Breast epithelium (tissue), 4 donors: ENCODE measurements around the gene GABRD. TPM values are rescaled to one million over a fixed set of nuclear protein-coding genes. Genes with fewer than 3 reads are reported as not detected.

Experiments used
- DNase-seq, 2 donors: peaks; one replicate each; pipeline ENCODE4 v3.0.0-alpha.2; 2019; ENCODE audit warnings: low spot score in 2 of 2
- H3K27ac ChIP-seq, 2 donors: fragments of 200-600 bp; sonication (generic) in 1 of 2; one replicate each; pipeline ENCODE4 v1.5.1; 2016 to 2019; ENCODE audit warnings: mild to moderate bottlenecking in 1 of 2
- H3K27me3 ChIP-seq, 2 donors: fragments of 200-600 bp; sonication (generic) in 1 of 2; one replicate each; pipeline versions ENCODE4 v1.5.1 to v1.6.0; 2017 to 2019; ENCODE audit warnings: control low read depth in 1 of 2, mild to moderate bottlenecking in 1 of 2
- H3K36me3 ChIP-seq: fragments of 200-600 bp; one replicate; pipeline ENCODE4 v1.5.1; 2019
- H3K4me1 ChIP-seq, 2 donors: fragments of 200-600 bp; sonication (generic); one replicate each; pipeline ENCODE4 v1.5.1; 2016 to 2019; ENCODE audit warnings: control low read depth in 1 of 2
- H3K4me3 ChIP-seq, 3 donors: fragments of 200-600 bp; sonication (generic); 1 replicate in 2 of 3; 2 replicates in 1 of 3; pipeline ENCODE4 v1.5.1; 2016 to 2019; ENCODE audit warnings: mild to moderate bottlenecking in 3 of 3, moderate library complexity in 2 of 3
- H3K9me3 ChIP-seq, 2 donors: fragments of 200-600 bp; sonication (generic) in 1 of 2; one replicate each; pipeline ENCODE4 v1.5.1; 2016 to 2019; ENCODE audit warnings: control low read depth in 1 of 2
- CTCF ChIP-seq, 3 donors: fragments of 450-650 bp; IDR thresholded peaks; one replicate each; pipeline ENCODE4 v1.5.1; 2016 to 2017; ENCODE audit warnings: antibody characterized with exemption in 3 of 3, mild to moderate bottlenecking in 3 of 3, moderate library complexity in 3 of 3
- POLR2A ChIP-seq: fragments of 450-650 bp; IDR thresholded peaks from one replicate; pipeline ENCODE4 v1.6.1; 2016; ENCODE audit warnings: antibody characterized with exemption, mild to moderate bottlenecking, moderate library complexity
- POLR2AphosphoS5 ChIP-seq, 3 donors: sonication (generic); formaldehyde crosslinking; IDR thresholded peaks; one replicate each; pipeline ENCODE4 v1.6.1; 2017; ENCODE audit warnings: antibody characterized with exemption in 3 of 3
- intact Hi-C: fragments of 100-400 bp; cut with DNase I; formaldehyde crosslinking; loops from one replicate; pipeline ENCODE4 v1.15.1; 2023; ENCODE audit warnings: low total_unique reads
- total RNA-seq, 3 donors: library from RNA; depleted of rRNA; stranded (reverse); fragments of >200 nt; gene quantifications; one replicate each; pipeline ENCODE4 v1.1.0, GENCODE V29; 2016

GABRD gene
- total RNA-seq, 3 donors from 2014 or later = not detected

- Histone ChIP-seq H3K27me3 (peaks cover 0 to 34% of the 10 kb centered on the region in 2 donors), H3K4me3 (no peak overlapping the region), H3K4me1 (no peaks in the 10 kb centered on the region), H3K36me3 (no peaks in the 10 kb centered on the region), H3K27ac (no peak overlapping the region), H3K9me3 (no peaks in the 10 kb centered on the region)
- TF ChIP-seq POLR2A (no peak), CTCF (IDR thresholded peaks at IDR 0.05) (no peak), POLR2AphosphoS5 (IDR thresholded peaks at IDR 0.05) (no peak)
- intact Hi-C loops = no loop called here
- no peak for DNase-seq
Observed at GRCh38 chr1:1987142-1987510, 32.0 kb upstream of the GABRD start.

- DNase-seq = no peak
- no peak for TF ChIP-seq POLR2AphosphoS5 (IDR thresholded peaks at IDR 0.05)
- TF ChIP-seq POLR2A = no peak
- Histone ChIP-seq H3K4me3 (no peak overlapping the region), H3K4me1 (no peaks in the 10 kb centered on the region), H3K27me3 (peaks cover 0 to 26% of the 10 kb centered on the region in 2 donors), H3K27ac (no peak overlapping the region), H3K9me3 (no peaks in the 10 kb centered on the region), H3K36me3 (no peaks in the 10 kb centered on the region)
- intact Hi-C loops = no loop called here
Observed at GRCh38 chr1:1988061-1988945, 30.8 kb upstream of the GABRD start.

GRCh38 chr1:1989102-1989542 lies 30.0 kb upstream of the GABRD start:
- Histone ChIP-seq H3K36me3 (no peaks in the 10 kb centered on the region), H3K9me3 (no peaks in the 10 kb centered on the region), H3K27me3 (peaks cover 0 to 23% of the 10 kb centered on the region in 2 donors), H3K27ac (peak overlapping the region; percentile 59 to 86), H3K4me1 (no peaks in the 10 kb centered on the region), H3K4me3 (peak overlapping the region in 1 of 3 donors; percentile 47)
- intact Hi-C loops = no loop called here
- no peak for DNase-seq
- no peak for TF ChIP-seq POLR2AphosphoS5 (IDR thresholded peaks at IDR 0.05)
- no peak for TF ChIP-seq POLR2A
- no peak for TF ChIP-seq CTCF (IDR thresholded peaks at IDR 0.05)

- Histone ChIP-seq H3K36me3 (no peaks in the 10 kb centered on the region), H3K27ac (peak overlapping the region; percentile 59 to 86), H3K4me1 (no peaks in the 10 kb centered on the region), H3K9me3 (no peaks in the 10 kb centered on the region), H3K4me3 (peak overlapping the region in 1 of 3 donors; percentile 2), H3K27me3 (peaks cover 0 to 23% of the 10 kb centered on the region in 2 donors)
- intact Hi-C loops = no loop called here
- TF ChIP-seq CTCF (IDR thresholded peaks at IDR 0.05) (no peak), POLR2AphosphoS5 (IDR thresholded peaks at IDR 0.05) (no peak), POLR2A (no peak)
- DNase-seq = no peak
Observed at GRCh38 chr1:1989789-1990188, 29.4 kb upstream of the GABRD start.

- TF ChIP-seq CTCF (IDR thresholded peaks at IDR 0.05) (no peak), POLR2A (no peak), POLR2AphosphoS5 (IDR thresholded peaks at IDR 0.05) (no peak)
- Histone ChIP-seq H3K4me3 (no peak overlapping the region), H3K27ac (peak overlapping the region; percentile 59 to 86), H3K4me1 (no peaks in the 10 kb centered on the region), H3K9me3 (no peaks in the 10 kb centered on the region), H3K27me3 (peaks cover 0 to 23% of the 10 kb centered on the region in 2 donors), H3K36me3 (no peaks in the 10 kb centered on the region)
- intact Hi-C loops = no loop called here
- no peak for DNase-seq
Observed at GRCh38 chr1:1990222-1990621, 28.9 kb upstream of the GABRD start.
